HG03558 (cell line): ENCODE measurements around the gene COL6A1.
"Not testable (repeated sequence)": the region's sequence is repeated elsewhere in the genome, so short reads cannot be mapped to it uniquely, and the experiment has no call there.

Experiments
- ATAC-seq: cut with Tn5 transposase; IDR thresholded peaks from one replicate; pipeline ENCODE4 v1.9.1; 2021; ENCODE audit warnings: moderate number of reproducible peaks; ENCODE audit not compliant: unreplicated experiment; ENCODE audit errors: extremely low read depth

The COL6A1 gene

DNA sequence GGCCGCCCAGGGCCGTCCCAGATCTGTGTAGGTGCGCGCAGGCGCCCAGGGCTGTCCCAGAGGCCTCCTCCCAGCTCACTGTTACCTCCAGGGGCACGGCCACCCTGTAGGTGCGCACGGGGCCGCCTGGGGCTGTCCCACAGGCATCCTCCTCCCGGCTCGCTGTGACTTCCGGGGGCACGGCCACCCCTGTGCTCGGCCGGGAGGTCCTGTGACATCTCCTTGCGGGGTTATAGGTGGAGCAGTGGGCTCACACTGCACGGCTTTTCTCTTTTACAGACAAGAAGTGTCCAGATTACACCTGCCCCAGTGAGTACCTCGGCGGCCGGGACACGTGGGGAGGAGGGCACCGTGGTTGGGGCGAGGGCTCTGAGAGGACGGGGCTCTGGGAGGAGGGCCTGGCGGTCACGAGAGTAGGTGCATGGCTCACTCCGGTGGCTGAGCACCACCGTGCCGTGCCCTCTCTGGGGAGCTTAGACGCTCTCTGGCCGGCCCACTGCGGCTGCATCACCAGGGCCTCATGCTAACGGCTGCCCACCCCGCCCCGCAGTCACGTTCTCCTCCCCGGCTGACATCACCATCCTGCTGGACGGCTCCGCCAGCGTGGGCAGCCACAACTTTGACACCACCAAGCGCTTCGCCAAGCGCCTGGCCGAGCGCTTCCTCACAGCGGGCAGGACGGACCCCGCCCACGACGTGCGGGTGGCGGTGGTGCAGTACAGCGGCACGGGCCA is 21.4 kb downstream of the COL6A1 start:
- ATAC-seq: no peak

DNA sequence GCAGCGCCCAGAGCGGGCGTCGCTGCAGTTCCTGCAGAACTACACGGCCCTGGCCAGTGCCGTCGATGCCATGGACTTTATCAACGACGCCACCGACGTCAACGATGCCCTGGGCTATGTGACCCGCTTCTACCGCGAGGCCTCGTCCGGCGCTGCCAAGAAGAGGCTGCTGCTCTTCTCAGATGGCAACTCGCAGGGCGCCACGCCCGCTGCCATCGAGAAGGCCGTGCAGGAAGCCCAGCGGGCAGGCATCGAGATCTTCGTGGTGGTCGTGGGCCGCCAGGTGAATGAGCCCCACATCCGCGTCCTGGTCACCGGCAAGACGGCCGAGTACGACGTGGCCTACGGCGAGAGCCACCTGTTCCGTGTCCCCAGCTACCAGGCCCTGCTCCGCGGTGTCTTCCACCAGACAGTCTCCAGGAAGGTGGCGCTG is 22.0 kb downstream of the COL6A1 start:
- no peak for ATAC-seq

DNA sequence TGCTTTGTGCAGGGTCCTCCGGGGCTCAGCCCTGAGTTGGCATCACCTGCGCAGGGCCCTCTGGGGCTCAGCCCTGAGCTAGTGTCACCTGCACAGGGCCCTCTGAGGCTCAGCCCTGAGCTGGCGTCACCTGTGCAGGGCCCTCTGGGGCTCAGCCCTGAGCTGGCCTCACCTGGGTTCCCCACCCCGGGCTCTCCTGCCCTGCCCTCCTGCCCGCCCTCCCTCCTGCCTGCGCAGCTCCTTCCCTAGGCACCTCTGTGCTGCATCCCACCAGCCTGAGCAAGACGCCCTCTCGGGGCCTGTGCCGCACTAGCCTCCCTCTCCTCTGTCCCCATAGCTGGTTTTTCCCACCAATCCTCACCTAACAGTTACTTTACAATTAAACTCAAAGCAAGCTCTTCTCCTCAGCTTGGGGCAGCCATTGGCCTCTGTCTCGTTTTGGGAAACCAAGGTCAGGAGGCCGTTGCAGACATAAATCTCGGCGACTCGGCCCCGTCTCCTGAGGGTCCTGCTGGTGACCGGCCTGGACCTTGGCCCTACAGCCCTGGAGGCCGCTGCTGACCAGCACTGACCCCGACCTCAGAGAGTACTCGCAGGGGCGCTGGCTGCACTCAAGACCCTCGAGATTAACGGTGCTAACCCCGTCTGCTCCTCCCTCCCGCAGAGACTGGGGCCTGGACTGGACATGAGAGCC is 22.7 kb downstream of the COL6A1 start:
- no peak for ATAC-seq

DNA sequence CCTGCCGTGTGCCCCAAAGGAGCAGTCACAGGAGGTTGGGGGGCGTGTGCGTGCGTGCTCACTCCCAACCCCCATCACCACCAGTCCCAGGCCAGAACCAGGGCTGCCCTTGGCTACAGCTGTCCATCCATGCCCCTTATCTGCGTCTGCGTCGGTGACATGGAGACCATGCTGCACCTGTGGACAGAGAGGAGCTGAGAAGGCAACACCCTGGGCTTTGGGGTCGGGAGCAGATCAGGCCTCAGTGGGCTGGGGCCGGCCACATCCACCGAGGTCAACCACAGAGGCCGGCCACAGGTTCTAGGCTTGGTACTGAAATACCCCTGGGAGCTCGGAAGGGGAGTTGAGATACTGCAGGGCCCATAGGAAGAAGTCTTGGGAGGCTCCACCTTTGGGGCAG is 23.5 kb downstream of the COL6A1 start:
- no peak for ATAC-seq

DNA sequence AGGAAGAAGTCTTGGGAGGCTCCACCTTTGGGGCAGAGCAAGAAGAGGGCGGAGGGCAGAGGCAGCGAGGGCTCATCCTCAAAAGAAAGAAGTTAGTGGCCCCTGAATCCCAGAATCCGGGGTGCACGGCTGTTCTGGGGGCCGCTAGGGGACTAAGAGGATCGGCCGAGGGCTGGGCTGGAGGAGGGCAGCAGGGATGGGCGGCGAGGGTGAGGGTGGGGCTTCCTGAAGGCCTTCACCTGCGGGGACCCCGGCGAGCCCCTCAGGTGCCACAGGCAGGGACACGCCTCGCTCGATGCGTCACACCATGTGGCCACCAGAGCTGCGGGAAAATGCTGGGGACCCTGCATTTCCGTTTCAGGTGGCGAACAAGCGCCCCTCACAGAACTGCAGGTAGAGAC is 23.9 kb downstream of the COL6A1 start:
- no peak for ATAC-seq

DNA sequence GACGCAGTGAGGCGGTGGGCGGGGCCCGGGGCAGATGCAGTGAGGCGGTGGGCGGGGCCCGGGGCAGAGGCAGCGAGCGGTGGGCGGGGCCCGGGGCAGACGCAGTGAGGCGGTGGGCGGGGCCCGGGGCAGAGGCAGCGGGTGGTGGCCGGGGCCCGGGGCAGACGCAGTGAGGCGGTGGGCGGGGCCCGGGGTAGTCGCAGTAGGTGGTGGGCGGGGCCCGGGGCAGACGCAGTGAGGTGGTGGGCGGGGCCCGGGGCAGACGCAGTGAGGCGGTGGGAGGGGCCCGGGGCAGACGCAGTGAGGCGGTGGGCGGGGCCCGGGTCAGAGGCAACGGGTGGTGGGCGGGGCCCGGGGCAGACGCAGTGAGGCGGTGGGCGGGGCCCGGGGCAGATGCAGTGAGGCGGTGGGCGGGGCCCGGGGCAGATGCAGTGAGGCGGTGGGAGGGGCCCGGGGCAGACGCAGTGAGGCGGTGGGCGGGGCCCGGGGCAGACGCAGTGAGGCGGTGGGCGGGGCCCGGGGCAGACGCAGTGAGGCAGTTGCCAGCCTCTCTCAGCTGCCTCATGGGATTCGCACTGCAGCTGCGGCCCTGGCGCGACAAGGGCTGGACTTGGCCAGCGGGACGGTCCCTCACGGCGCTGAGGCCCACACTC is 24.4 kb downstream of the COL6A1 start:
- not testable (repeated sequence) for ATAC-seq

DNA sequence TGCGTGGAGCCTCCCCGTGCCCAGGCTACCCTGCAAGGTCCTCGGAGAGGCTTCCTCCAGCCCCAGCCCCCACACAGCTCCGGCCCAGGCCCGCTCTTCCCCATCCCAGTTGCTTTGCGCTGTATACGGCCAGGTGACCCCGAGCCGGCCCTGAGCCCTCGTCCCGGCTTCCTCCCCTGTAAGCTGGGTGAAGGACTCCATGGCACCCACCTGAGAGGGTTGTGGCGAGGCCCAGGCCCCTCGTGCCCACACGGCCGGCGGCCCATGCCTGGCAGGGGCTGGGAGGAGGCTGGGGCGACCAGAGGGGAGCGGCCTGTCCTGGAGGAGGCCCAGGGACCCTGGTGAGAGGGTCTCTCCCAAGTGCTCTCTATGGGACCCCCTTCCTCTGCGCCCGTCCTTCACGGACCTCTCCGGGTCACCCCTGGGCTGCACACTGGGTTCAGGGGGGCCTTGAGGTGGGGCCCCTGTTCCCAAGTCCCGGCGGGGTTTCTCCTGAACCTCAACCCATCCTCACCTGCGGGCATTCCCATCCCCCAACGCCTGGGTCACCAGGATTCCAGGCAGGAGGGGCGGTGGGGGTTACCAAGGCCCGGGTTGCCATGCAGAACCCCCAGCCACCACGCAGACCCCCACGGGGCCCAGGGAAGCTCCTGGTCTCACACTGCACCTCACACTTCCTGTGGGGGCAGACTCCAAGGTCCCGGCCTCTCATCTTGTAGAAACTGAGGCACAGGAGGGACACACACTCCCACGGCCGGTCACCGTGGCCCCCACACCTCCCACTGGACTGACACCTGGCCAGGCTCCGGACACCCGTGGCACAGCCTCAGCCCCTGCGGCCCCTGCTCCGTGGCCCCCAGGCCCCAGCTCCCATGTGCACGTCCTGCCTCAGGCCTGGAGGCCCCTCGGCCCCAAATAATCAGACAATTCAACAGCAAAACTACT is 25.2 kb downstream of the COL6A1 start:
- ATAC-seq: no peak

DNA sequence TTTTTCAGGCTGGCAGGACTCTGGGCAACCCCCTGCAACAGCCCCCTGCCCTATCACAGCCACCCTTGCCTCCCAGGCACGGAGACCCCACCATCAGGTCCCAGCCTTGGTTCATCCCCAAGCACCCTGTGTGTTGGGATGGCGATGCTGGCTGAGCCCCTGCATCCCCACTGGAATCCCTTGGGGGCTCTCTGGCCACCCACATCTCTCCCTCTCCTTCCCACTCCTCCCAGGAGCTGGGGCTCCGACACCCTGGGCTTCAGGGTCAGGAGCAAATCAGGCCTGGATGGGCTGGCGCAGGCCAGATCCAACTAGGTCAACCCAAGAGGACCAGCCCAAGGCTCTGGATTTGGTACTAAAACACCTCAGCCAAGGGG is 25.9 kb downstream of the COL6A1 start:
- ATAC-seq: no peak

DNA sequence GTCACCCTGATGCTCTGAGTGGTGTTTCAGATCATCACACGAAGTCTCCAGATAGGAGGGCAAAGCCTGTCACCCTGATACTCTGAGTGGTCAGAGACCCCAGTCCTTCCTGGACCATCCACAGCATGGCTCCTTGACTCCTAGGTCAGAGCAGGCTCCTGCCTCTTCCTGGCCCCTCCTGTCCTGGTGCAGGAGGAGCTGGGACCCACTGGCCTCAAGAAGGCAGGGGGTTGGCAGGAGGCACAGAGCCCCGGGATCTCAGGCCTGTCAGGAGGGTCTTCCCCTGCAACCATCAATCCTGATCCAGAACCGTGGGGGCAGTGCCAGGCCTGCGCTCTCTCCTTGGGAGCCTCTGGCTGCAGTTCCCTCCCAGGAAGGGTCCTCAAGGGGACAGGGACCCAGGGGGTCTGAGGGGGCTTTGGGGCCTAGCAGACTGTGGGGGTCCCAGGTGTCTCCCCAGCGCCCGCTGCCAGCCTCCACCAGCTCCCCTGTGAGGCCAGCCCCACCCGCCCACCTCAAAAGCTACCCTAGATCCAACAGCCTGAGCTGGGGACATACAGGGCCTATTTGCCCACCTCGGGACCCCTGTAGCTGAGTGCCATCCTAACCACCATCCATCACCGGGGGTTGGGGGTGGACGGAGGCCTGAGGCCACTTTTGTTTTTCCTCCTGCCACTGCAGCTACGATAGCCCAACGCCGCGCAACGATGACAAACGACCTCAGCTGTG is 27.5 kb downstream of the COL6A1 start:
- no peak for ATAC-seq

DNA sequence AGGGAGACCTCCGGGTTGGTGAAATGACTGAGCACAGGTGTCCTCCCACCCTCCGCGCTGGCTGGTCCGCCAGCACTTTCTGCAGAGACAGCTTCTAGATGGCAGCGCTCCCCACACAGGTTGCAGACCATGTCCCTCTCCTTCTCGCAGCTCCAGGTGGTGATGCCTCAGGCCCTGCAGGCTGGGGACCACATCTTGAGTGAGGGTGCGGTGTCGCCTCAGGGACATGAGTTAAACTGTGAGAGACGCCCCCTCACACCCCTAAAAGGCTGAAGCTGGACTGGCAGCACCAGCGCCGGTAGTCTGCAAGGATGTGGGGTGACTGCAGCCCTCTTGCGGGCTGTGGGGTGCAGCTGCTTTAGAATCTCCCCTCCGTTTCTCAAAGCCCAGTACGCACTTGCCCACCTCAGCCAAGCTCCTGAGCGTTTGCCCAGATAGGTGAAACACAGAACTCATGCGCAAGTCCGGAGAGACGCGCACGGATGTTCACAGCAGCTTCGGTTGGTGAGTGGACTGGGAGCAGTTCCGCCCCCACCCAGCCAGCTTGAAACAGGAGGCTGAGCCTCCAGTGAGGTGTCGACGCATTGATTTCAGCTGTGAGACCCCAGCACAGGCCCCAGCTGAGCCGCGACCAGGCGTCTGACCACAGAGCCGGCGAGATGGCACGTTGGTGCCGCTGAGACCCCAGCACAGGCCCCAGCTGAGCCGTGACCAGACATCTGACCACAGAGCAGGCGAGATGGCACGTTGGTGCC is 28.6 kb downstream of the COL6A1 start:
- no peak for ATAC-seq

DNA sequence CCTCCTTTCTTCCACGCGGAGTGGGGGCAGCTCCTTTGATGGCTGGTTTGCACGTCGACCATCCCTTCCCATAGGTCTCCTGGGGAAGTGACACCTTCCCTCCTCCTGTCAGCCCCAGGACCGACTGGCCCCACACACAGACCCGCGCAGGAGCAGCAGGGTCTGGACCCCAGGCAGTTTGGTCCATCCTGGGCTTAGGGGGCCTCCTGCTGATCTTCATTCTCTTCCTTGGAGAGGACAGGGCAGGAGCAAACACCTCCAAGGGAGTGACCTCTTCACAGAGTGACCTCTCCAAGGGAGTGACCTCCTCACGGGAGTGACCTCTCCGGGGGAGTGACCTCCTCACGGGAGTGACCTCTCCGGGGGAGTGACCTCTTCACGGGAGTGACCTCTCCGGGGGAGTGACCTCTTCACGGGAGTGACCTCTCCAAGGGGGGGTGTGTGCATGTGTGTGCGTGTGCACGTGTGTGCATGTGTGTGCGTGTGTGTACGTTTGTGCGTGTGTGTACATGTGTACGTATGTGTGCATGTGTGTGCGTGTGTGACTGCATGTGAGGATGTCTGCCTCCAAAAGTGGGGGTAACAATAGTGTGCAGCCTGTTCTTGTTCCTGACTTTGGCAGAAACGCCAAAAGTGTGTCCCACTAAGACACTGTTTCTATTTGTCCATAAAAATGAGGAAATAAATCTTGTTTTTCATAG is 29.8 kb downstream of the COL6A1 start:
- no peak for ATAC-seq

DNA sequence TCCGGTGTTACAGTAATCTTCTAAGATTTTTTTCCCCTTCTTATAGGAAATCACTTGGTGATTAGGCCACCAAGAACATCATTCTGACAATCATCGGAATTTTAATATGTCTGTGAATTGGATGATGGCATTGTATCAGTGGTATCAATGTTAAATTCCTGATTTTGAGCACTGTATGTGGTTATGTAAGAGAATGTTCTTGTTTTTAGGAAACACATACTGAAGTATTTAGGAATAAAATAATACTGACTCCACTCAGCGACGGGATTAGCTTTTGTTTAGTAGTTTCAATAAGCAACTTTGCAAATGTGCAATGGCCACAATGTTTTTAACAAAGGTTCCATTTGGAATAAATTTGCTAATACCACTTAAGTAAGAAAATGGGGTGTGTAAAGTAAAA is 30.6 kb downstream of the COL6A1 start:
- no peak for ATAC-seq

DNA sequence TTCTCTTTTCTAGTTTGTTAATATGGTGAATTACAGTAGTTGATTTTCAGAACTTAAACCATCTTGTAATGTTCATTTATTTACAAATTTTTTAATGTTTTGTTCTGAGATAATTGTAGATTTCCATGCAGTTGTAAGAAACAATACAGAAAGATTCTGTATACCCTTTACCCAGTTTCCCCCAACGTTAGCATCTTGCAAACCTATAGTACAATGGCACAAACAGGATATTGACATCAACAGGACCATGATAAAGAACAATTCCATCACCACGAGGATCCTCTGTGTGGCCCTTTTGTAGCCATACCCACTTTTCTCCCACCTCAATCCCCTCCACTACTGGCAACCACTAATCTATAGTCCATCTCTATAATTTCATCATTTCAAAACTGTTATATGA is 33.3 kb downstream of the COL6A1 start:
- no peak for ATAC-seq

DNA sequence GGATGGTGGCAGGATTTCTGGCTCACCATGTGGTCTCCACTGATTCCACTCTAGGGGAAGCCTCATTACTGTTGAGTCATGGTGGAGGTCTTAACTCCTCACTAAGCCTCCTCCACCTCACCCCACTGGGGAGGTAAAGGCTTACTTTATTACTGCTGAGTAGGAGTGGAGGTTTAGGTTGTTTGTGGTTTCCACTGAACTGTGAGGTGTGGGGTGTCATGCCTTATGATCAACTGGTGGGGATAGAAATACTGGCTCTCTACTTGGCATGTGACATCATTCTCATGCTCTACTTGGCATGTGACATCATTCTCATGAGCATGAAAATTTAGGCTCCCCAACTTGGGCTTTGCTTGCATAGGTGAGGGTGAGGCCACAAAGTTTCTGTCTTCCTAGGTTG is 35.6 kb downstream of the COL6A1 start:
- ATAC-seq: no peak

DNA sequence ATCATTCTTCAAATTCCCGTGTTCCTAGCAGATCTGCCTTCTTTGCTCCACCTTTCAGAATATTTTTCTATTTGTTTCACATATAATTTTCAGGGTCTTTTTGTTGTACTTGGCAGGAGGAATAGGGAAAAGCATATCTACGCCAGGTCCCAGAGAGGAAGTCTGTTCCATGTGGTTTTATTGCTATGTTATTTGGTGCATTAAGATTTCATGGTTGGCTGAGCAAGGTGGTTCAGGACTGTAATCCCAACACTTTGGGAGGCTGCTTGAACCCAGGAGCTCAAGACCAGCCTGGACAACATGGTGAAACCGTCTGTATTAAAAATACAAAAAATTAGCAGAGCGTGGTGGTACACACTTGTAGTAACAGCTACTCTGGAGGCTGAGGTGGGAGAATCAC is 36.1 kb downstream of the COL6A1 start:
- ATAC-seq: no peak

DNA sequence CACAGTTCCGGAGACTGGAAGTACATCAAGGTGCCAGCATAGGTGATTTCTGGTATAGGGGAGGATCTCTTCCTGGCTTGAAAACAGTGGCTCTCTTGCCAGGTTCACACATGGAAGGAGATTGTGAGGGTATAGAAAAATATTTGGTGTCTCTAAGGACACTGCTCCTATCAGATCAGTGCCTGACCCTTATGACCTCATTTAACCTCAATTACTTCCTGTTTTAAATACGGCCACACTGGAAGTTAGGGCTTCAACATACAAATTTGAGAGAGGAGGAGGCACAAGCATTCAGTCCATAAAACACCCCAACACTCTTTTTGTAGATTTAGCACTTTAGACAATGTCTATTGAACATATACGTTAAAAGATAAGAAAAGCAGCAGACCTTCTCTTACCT is 37.0 kb downstream of the COL6A1 start:
- ATAC-seq: no peak

DNA sequence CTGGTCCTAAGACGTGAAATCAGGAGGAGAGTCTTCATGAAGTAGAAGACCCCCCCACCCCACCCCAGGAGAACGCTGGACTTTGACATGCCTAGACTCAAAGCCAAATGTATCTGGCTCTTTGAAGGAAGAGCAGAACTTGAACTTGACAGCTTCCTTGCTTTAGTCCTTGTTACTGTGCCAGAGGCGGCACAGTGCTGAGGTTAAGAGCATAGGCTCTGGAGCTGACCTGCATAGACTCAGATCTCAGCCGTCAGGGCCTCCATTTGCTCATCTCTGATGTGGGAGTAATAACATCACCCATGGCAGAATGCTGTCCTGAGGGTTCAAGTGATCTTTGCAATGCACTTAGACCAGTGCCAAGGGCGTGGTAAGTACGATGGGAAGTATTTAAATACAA is 39.0 kb downstream of the COL6A1 start:
- ATAC-seq: no peak

DNA sequence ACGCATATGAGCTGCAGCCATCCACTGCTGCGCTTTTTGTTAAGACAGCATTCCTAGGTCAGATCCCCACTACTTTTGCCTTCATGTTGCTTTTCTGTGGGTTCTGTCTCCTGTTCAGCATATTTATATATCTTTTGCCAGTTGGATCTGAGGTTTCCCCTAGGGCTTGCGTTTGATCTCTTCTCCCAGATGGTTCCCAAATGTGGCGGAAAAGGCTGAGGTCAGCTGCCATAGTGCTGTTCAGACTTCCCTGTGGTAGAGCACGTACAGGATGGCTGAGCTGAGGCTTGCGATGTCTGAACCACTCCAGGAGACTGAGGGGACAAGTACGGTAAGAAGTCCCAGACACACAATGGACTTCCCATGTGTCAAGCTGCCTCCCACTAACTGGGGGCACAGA is 39.8 kb downstream of the COL6A1 start:
- ATAC-seq: no peak
